HCT116 (cell line): Measurements from ENCODE around the gene ZNF212. TPM values are rescaled to one million over a fixed set of nuclear protein-coding genes. Genes with fewer than 3 reads are reported as not detected.

Source experiments
- ATAC-seq: fragments of 200-7000 bp; cut with Tn5 transposase; 2 replicates; pipeline ENCODE4 v1.9.1; 2020; ENCODE audit warnings: mild to moderate bottlenecking, moderate library complexity
- BruUV-seq: library from RNA; stranded (reverse); fragments of 400-500 nt; replicated peaks from 2 replicates; lab custom pipeline; 2021; lab: Mats Ljungman, UMichigan
- CTCF ChIA-PET: fragments of 300-600 bp; sonication (Branson Sonifier 250); formaldehyde crosslinking; loops from one replicate; lab custom pipeline; 2021; ENCODE audit warnings: antibody characterized with exemption; lab: Charles Lee
- POLR2A ChIA-PET: fragments of 300-600, 350-600 bp; sonication (Branson Sonifier 250); formaldehyde crosslinking; loops from one replicate; lab custom pipeline; 2021; ENCODE audit warnings: antibody characterized with exemption; lab: Charles Lee
- RAD21 ChIA-PET, 2 experiments: fragments of 300-600 bp; sonication (Branson Sonifier 250); formaldehyde crosslinking; loops; one replicate each; lab custom pipeline; 2023; ENCODE audit warnings: low total read pairs in 2 of 2; ENCODE audit not compliant: uncharacterized antibody in 2 of 2, unreplicated experiment in 2 of 2, low non-redundant PET in 1 of 2; lab: Charles Lee
- DNase-seq: peaks from one replicate; pipeline ENCODE4 v3.0.0-alpha.2; 2010; ENCODE audit warnings: low read depth, low spot score
- H2AFZ ChIP-seq: fragments of 200-600 bp; shearing (Covaris generic), sonication (generic); 2 replicates; pipeline ENCODE4 v1.6.1; 2017; ENCODE audit warnings: low read depth, mixed run types, mixed read lengths, antibody characterized with exemption, low read length; ENCODE audit not compliant: poor library complexity, severe bottlenecking
- H3K27ac ChIP-seq: 2 replicates; pipeline ENCODE4 v1.5.1; 2012; ENCODE audit warnings: low read depth, low read length
- H3K27me3 ChIP-seq: fragments of 200-600 bp; sonication (generic); 2 replicates; pipeline ENCODE4 v1.6.1; 2016; ENCODE audit warnings: mixed run types, low read length, mixed read lengths; ENCODE audit not compliant: insufficient read depth
- H3K36me3 ChIP-seq, 2 experiments: fragments of 200-500 bp in 1 of 2; fragments of 200-600 bp in 1 of 2; sonication (Bioruptor generic) in 1 of 2; sonication (generic) in 1 of 2; 2 replicates each; pipeline versions ENCODE4 v1.5.1 to v1.6.1; 2014 to 2016; ENCODE audit warnings: low read length in 2 of 2, inconsistent platforms in 1 of 2, mixed read lengths in 1 of 2, mixed run types in 1 of 2; ENCODE audit not compliant: insufficient read depth in 2 of 2, control insufficient read depth in 1 of 2
- H3K4me1 ChIP-seq, 2 experiments: fragments of 200-600 bp in 1 of 2; sonication (generic) in 1 of 2; 2 replicates each; pipeline versions ENCODE4 v1.5.1 to v1.6.1; 2012 to 2017; ENCODE audit warnings: low read length in 2 of 2, inconsistent platforms in 1 of 2, mild to moderate bottlenecking in 1 of 2, mixed read lengths in 1 of 2, mixed run types in 1 of 2, moderate library complexity in 1 of 2; ENCODE audit not compliant: insufficient read depth in 2 of 2, control insufficient read depth in 1 of 2
- H3K4me2 ChIP-seq: fragments of 200-600 bp; sonication (generic); 2 replicates; pipeline ENCODE4 v1.6.1; 2017; ENCODE audit warnings: mixed run types, low read length, mixed read lengths
- H3K4me3 ChIP-seq, 2 experiments: fragments of 200-600 bp in 1 of 2; sonication (generic) in 1 of 2; replicated peaks in 1 of 2; 2 replicates each; pipeline ENCODE4 v1.5.1; 2011 to 2016; ENCODE audit warnings: low read length in 2 of 2, control low read depth in 1 of 2, low read depth in 1 of 2, mild to moderate bottlenecking in 1 of 2, mixed read lengths in 1 of 2, mixed run types in 1 of 2
- H3K79me2 ChIP-seq: fragments of 200-600 bp; sonication (generic); 2 replicates; pipeline ENCODE4 v1.6.1; 2017; ENCODE audit warnings: mild to moderate bottlenecking, mixed run types, low read length, moderate library complexity, mixed read lengths; ENCODE audit not compliant: insufficient read depth
- H3K9ac ChIP-seq: fragments of 200-600 bp; sonication (generic); 2 replicates; pipeline ENCODE4 v1.6.1; 2016; ENCODE audit warnings: low read length, mixed read lengths
- H3K9me2 ChIP-seq: fragments of 200-600 bp; sonication (generic), shearing (Covaris generic); 2 replicates; pipeline ENCODE4 v1.6.1; 2017; ENCODE audit warnings: mixed run types, mild to moderate bottlenecking, moderate library complexity; ENCODE audit not compliant: insufficient read depth
- H3K9me3 ChIP-seq, 2 experiments: fragments of 200-500 bp in 1 of 2; fragments of 200-600 bp in 1 of 2; sonication (Bioruptor generic) in 1 of 2; sonication (generic) in 1 of 2; 2 replicates each; pipeline ENCODE4 v1.6.1; 2014 to 2017; ENCODE audit warnings: low read length in 2 of 2, mixed read lengths in 2 of 2, inconsistent platforms in 1 of 2, low read depth in 1 of 2, mild to moderate bottlenecking in 1 of 2, mixed run types in 1 of 2, moderate library complexity in 1 of 2; ENCODE audit not compliant: control insufficient read depth in 1 of 2, insufficient read depth in 1 of 2
- H4K20me1 ChIP-seq: fragments of 200-600 bp; sonication (generic), shearing (Covaris generic); 2 replicates; pipeline ENCODE4 v1.6.1; 2017; ENCODE audit warnings: mixed run types, mild to moderate bottlenecking, moderate library complexity; ENCODE audit not compliant: insufficient read depth
- EZH2 ChIP-seq: fragments of 200-600 bp; sonication (generic); IDR thresholded peaks from 2 replicates; pipeline ENCODE4 v1.6.1; 2017; ENCODE audit warnings: antibody characterized with exemption, mixed run types
- POLR2A ChIP-seq: IDR thresholded peaks from 2 replicates; pipeline ENCODE4 v1.7.0; 2011; ENCODE audit warnings: borderline replicate concordance; ENCODE audit not compliant: insufficient read depth, insufficient read length; ENCODE audit errors: extremely low read depth
- REST ChIP-seq: IDR thresholded peaks from 2 replicates; pipeline ENCODE4 v1.6.1; 2012; ENCODE audit warnings: low read depth
- YY1 ChIP-seq: IDR thresholded peaks from 2 replicates; pipeline ENCODE4 v1.6.1; 2011; ENCODE audit warnings: low read length, low read depth, moderate library complexity, mild to moderate bottlenecking; ENCODE audit not compliant: insufficient replicate concordance; ENCODE audit errors: extremely low read depth
- ZBTB33 ChIP-seq: IDR thresholded peaks from 2 replicates; pipeline ENCODE4 v1.6.1; 2011; ENCODE audit warnings: mild to moderate bottlenecking, low read length, moderate library complexity; ENCODE audit not compliant: insufficient replicate concordance; ENCODE audit errors: extremely low read depth
- ZFX ChIP-seq: fragments of 450-650 bp; IDR thresholded peaks from 2 replicates; pipeline ENCODE4 v1.6.1; 2017
- intact Hi-C: fragments of 100-400 bp; cut with micrococcal nuclease; formaldehyde crosslinking; loops from 2 replicates; pipeline ENCODE4 v1.10.0; 2022
- total RNA-seq: library from RNA; stranded (reverse); gene quantifications from one replicate; pipeline ENCODE4 v1.2.1, GENCODE V29; 2021; ENCODE audit not compliant: unreplicated experiment
- TF ChIP-seq, protein P1 (sequence below): IDR thresholded peaks from 2 replicates; pipeline ENCODE4 v1.6.1; 2012

ZNF212 gene
- total RNA-seq, 1 experiment from 2014 or later: 13.7 TPM

DNA sequence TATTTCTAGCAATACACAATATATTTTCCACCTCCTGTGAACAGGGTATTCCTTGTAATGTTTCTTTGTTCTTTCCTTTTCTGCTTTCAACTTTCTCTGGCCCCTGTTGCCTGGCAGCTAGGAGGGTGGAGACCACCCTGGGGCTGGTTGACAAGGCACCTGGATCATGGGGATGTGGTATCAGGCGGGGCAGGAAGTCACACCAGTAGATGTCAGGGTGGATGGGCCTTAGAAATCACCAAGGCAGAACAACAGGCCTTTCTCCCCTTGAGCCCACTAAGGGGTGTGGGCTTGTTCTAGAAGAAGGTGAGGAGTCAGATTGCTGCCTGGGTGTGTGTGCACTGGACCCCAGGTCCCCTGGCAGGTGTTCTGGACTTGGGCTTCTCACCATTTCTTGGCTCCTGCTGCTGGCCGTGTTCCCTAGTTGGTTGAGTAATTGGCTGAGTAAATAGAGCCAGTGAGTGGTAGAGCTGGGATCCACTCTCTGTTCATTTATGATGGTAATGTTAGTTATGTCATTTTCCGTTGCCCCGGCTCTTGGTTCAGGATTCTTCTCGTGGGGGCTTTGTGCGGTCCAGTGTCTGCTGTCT is 47.5 kb downstream of the ZNF212 start:
- Histone ChIP-seq H3K27me3 (no peaks in the 10 kb centered on the region), H3K4me2 (no peak overlapping the region), H4K20me1 (no peaks in the 10 kb centered on the region), H3K27ac (no peak overlapping the region), H3K9me3 (no peaks in the 10 kb centered on the region), H3K9ac (no peak overlapping the region), H3K4me1 (peaks cover 2 to 14% of the 10 kb centered on the region in 2 experiments; a peak in 3 of 4 replicates), H3K9me2 (no peaks in the 10 kb centered on the region), H3K79me2 (no peaks in the 10 kb centered on the region), H2AFZ (no peak overlapping the region), H3K36me3 (peaks cover 0 to 2% of the 10 kb centered on the region in 2 experiments; a peak in 1 of 4 replicates), H3K4me3 (no peak overlapping the region)
- CTCF ChIA-PET: no interaction called here
- DNase-seq (no peak), ATAC-seq (no peak)
- POLR2A ChIA-PET: no interaction called here
- BruUV-seq: no TSS peak
- TF ChIP-seq ZFX (no peak), REST (no peak), POLR2A (no peak)
- intact Hi-C loops: no loop called here
- RAD21 ChIA-PET: no interaction called here

- Histone ChIP-seq H3K27ac (no peak overlapping the region), H2AFZ (no peak overlapping the region), H3K9me2 (no peaks in the 10 kb centered on the region), H3K4me2 (no peak overlapping the region), H3K36me3 (peaks cover 0 to under 1% of the 10 kb centered on the region in 2 experiments; a peak in 1 of 4 replicates), H3K9ac (no peak overlapping the region), H3K9me3 (no peaks in the 10 kb centered on the region), H3K79me2 (no peaks in the 10 kb centered on the region), H3K27me3 (no peaks in the 10 kb centered on the region), H3K4me3 (no peak overlapping the region), H4K20me1 (no peaks in the 10 kb centered on the region), H3K4me1 (peaks cover 2 to 14% of the 10 kb centered on the region in 2 experiments; a peak in 3 of 4 replicates)
- no peak for TF ChIP-seq EZH2
- TF ChIP-seq, protein P1, sequence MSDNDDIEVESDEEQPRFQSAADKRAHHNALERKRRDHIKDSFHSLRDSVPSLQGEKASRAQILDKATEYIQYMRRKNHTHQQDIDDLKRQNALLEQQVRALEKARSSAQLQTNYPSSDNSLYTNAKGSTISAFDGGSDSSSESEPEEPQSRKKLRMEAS: no peak
- no peak for TF ChIP-seq YY1
- TF ChIP-seq ZBTB33: no peak
- POLR2A ChIA-PET: no interaction called here
- intact Hi-C loops: no loop called here
- BruUV-seq: no TSS peak
- RAD21 ChIA-PET: no interaction called here
- DNase-seq (no peak), ATAC-seq (no peak)
- CTCF ChIA-PET: no interaction called here
Measured at GRCh38 chr7:149287622-149288021, 48.2 kb downstream of the ZNF212 start.
